Stomach (tissue), 4 donors: ENCODE data around the gene AGBL4.

Experiments used
- EP300 ChIP-seq: sonication (generic); formaldehyde crosslinking; IDR thresholded peaks from one replicate; pipeline ENCODE4 v1.6.1; 2017; ENCODE audit warnings: antibody characterized with exemption
- POLR2A ChIP-seq, 4 donors: fragments of 450-650 bp; IDR thresholded peaks; one replicate each; pipeline ENCODE4 v1.6.1; 2016; ENCODE audit warnings: antibody characterized with exemption in 4 of 4, control low read depth in 2 of 4, mild to moderate bottlenecking in 1 of 4, moderate library complexity in 1 of 4
- TF ChIP-seq, protein P1 (sequence below), 7 experiments: fragments of 450-650 bp in 4 of 7; fragments of 200-600 bp in 3 of 7; sonication (generic) in 3 of 7; IDR thresholded peaks; one replicate each; pipeline ENCODE4 v1.5.1; 2016 to 2019; ENCODE audit warnings: antibody characterized with exemption in 7 of 7, control low read depth in 2 of 7, mild to moderate bottlenecking in 1 of 7

DNA sequence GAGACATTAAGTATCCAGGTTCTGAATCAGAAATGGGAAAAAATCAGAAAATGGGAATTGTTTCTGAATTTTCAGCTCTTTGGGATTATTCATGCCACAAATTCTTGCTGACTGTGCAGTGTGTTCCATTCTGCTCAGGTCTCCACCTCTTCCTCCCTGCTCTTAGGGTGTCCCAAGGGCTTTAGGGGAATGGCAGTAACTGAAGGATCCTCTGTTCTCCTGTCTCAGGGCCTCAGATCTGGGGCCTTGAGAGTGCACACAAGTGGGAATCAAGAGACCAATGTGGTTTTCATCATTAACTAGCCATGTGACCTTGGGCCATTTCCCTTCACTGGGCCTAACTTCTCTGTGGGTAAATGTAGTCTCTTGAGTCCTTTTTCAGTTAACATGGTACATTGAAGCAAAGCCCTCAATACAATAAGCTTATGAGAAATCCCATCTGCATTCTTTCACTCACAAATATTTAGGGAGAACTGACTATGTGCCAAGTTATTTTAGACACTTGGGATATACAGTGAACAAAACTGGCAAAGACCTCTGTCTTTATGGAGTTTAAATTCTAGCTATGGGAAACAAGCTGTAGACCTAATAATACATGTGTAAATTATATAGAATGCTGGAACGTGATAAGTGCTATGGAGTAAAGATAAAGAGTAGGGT is 1476.1 kb downstream of the AGBL4 start:
- TF ChIP-seq, protein P1, sequence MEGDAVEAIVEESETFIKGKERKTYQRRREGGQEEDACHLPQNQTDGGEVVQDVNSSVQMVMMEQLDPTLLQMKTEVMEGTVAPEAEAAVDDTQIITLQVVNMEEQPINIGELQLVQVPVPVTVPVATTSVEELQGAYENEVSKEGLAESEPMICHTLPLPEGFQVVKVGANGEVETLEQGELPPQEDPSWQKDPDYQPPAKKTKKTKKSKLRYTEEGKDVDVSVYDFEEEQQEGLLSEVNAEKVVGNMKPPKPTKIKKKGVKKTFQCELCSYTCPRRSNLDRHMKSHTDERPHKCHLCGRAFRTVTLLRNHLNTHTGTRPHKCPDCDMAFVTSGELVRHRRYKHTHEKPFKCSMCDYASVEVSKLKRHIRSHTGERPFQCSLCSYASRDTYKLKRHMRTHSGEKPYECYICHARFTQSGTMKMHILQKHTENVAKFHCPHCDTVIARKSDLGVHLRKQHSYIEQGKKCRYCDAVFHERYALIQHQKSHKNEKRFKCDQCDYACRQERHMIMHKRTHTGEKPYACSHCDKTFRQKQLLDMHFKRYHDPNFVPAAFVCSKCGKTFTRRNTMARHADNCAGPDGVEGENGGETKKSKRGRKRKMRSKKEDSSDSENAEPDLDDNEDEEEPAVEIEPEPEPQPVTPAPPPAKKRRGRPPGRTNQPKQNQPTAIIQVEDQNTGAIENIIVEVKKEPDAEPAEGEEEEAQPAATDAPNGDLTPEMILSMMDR (IDR thresholded peaks at IDR 0.05) = no peak
- TF ChIP-seq POLR2A (IDR thresholded peaks at IDR 0.05) (no peak), EP300 (no peak)
